Suppressor macrophage treated with lipopolysaccharide for 1 hour (primary cell): Measurements from ENCODE around the gene CLEC9A.

Experiments used
- DNase-seq, 3 donors: peaks; one replicate each; pipeline ENCODE4 v3.0.0-alpha.2; 2020 to 2022

Gene CLEC9A

DNA sequence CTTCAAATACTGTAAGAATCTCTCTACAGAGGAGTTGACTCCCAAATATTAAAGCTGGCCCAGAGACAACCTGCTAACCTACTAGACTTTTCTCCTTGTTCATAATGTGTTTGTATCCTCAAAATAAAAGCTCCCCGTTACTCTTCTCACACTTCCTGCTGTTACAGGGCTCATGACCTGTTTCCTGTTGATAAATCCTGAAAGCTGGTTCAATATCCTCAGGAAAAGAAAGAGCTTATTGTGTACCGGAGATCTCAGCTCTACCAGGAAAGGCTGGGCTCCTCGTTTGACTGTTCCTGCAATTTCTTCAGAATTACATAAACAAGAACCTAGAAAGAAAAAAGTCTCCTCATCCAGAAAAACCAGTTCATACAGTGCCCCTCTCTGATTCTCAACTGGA is 37.5 kb downstream of the CLEC9A start:
- DNase-seq = peak in 1 of 3 donors; percentile 25

DNA sequence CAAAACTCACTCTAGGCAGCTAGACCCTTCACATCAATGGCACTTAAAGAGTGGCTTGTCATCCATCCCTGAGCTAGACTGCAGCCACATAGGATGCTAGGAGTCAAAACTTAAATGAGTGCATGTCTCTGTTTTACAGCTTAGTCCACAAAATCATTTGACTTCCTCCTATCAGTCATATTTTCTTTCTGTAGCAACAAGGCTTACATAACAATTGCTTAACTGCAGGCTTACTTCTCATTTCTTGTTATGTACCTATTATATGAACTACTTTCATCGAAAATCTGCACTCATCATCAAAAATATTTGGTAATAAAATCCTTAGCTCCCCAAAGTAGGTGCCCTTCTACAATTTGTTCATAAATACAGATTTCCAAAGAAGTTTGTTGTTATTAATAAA is 38.2 kb downstream of the CLEC9A start:
- peak; percentile 58 to 88 (median 87) for DNase-seq

DNA sequence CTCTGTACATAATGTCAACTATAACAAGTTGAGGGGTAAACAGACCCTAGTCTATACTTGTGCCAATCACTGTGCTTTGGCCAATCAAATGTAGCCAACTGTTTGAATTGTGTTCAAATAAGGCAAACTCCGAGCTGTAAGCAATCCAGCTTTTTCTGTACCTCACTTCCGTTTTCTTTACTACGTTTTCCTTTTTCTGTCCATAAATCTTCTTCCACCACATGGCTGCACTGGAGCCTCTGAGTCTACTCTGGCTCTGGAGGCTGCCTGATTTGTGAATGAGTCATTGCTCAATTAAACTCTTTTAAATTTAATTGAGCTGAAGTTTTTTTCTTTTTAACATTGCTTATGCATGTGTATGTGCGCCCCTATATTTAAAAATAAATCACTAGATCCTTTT is 38.6 kb downstream of the CLEC9A start:
- peak; percentile 41 to 58 (median 58) for DNase-seq

- peak; percentile 33 to 56 (median 40) for DNase-seq
Measured at GRCh38 chr12:10069976-10070375, 39.5 kb downstream of the CLEC9A start.

GRCh38 chr12:10070380-10070779 is 39.9 kb downstream of the CLEC9A start:
- DNase-seq = no peak

DNA sequence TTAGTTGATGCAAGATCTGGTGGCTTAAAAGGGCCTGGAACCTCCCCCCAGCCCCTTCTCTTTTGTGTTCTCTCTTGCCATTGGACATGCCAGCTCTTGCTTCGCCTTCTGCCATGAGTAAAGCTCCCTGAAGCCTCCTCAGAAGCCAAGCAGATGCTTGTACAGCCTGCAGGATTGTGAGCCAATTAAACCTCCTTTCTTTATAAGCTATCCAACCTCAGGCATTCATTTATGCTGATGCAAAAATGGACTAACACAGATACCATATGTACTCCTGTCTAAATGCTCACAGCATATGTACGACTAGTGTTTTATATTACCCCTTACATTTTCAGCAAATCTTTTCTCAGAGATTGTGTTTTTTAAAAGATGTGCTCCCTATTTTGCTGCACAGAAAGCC is 41.6 kb downstream of the CLEC9A start:
- DNase-seq = no peak

- no peak for DNase-seq
Measured at GRCh38 chr12:10073261-10073660, 42.8 kb downstream of the CLEC9A start.

- no peak for DNase-seq
Measured at GRCh38 chr12:10075451-10075850, 45.0 kb downstream of the CLEC9A start.

DNA sequence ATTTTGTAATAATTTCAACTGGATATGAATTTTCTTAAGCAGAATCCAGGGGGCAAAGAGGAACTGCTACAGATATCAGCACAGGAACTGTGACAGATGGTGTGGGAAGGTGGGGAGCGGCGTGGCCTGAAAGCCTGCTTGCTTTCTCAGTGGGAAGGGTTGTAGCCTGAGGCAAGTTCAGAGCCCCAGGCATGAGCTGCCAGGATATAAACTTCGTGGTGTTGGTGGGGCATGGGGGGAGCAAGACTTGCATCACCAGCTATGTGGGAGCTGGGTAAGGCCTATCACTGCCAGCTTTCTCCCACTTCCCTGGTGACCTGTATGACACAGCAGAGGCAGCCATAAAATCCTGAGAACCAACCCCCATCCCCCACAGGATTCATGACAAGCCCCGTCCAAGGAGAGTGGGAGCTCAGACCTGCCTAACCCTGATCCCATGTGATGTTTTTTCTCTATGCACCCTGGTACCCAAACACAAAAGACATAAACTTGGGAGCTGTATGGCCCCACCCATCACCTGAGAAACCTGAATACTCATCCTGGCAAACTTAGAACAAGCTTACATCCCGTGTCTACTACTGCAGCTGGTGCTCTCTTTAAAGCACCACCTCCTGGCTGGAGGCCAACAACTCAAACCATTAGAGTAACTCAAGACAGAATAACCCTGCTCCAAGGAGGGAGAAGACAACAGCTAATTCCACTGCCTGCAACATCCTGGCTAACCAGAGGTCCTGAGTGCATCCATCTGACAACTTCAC is 51.8 kb downstream of the CLEC9A start:
- peak; percentile 26 to 38 (median 28) for DNase-seq

GRCh38 chr12:10084733-10085132 is 54.3 kb downstream of the CLEC9A start:
- DNase-seq = no peak

DNA sequence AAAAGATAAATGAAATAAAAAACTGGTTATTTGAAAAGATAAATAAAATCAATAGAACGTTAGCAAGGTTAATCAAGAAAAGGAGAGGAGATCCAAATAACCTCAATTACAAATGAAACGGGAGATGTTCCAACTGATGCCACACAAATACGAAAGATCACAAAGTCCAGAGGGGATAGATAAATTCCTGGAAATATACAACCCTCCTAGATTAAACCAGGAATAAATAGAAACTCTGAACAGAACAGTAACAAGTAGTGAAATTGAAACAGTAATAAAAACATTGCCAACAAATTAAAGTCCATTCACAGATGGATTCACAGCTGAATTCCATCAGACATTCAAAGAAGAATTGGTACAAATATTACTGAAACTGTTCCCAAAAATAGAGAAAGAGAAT is 55.9 kb downstream of the CLEC9A start:
- DNase-seq = no peak

DNA sequence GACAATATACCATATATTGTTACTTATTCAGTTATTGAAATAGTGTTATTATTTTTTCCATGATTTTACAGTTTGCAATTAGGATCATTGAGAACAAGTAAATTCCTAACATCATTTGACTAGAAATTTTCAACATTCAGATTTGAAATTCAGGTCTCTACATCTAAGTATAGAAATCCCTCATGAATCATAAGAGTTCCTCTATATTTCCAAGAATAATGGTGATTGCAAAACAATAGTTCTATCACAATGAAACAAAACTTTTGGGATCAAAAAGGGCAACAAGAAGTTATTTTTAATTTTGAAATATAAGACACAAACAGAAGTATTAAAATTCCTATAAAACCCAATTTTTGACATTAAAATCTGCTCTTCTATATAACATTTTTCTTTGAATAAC is 57.5 kb downstream of the CLEC9A start:
- peak in 2 of 3 donors; percentile 64 to 67 for DNase-seq

- DNase-seq = peak in 2 of 3 donors; percentile 37 to 47
Measured at GRCh38 chr12:10088955-10089900, 58.7 kb downstream of the CLEC9A start.

DNA sequence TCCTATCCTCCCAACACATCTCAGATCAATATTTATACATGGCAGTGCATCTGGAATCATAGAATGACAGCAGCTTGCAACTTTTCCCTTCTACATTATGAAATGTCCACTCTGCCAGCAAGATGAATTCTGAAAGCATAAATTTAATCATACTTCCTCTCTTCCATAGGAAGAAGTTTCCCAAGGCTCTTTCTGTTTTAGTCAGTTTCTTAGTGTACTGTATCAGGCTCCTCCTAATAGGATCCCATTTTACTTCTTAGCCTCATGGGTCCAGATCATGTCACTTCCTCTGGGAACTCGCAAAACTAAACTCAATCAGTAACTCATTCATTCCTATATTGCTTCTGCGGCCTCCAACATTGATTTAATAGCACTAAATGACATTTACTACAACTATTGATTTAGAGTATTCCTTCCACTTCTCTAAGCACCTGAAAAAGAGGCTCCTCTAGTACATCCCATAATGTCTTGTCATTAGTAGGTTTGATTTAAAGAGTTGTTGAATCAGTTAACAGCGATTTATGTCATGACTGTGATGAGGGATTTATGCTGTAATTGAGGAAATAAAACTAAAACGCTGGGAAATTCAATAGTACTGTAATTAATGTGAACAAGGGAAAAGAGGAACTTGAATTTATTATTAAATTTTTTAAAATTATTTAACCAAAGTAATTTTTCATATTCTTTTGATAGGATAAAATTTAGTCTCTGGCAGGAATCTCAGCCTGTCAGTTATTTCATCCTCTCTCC is 64.3 kb downstream of the CLEC9A start:
- DNase-seq = peak; percentile 68 to 91 (median 88)

DNA sequence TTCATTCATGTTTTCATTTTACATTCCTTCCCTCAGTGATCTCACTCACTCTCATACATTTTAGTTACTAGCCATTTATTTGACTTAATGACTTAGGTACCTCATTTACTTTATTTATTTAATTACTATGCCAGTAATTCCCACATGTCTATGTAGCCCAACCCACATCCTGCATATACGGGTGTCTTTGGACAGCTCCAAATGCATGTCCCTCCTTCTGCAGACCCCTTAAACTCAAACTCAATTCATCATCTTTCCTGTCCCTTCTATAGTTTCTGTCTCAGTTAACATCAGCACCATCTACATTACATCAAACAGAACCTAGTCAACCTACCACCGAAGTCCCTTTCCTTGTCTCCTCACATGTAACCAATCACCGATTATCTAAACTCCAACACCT is 65.5 kb downstream of the CLEC9A start:
- DNase-seq = no peak

GRCh38 chr12:10097521-10097920 is 67.0 kb downstream of the CLEC9A start:
- peak; percentile 24 to 78 (median 72) for DNase-seq

DNA sequence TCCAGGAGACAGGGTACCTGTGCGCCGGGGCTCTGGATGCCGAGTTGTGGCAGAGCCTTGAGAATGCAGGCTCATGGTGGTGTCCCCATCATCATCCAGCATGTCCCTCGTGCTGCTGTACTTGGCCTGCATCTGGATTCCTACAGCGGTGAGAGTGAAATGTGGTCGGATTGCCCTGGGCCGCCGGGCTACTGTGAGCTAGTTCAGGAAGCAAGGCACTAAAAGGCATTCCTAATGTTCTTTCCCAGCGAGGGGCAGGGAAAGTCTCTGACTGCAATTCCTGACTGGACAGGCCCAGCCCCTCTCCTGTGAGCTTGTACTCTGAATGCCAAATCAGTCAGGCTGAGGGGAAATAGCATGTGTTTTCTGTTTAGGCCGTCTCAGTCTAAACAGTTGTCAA is 68.3 kb downstream of the CLEC9A start, which contains the start of gene CLEC1A:
TSS of gene CLEC1A (minus strand) at position 195 of the 400 bp plus-strand sequence. CDS start at position 132, 63 bp downstream.
- no peak for DNase-seq

GRCh38 chr12:10101042-10101579 is 70.6 kb downstream of the CLEC9A start:
- no peak for DNase-seq

GRCh38 chr12:10101648-10102220 is 71.3 kb downstream of the CLEC9A start:
- no peak for DNase-seq

DNA sequence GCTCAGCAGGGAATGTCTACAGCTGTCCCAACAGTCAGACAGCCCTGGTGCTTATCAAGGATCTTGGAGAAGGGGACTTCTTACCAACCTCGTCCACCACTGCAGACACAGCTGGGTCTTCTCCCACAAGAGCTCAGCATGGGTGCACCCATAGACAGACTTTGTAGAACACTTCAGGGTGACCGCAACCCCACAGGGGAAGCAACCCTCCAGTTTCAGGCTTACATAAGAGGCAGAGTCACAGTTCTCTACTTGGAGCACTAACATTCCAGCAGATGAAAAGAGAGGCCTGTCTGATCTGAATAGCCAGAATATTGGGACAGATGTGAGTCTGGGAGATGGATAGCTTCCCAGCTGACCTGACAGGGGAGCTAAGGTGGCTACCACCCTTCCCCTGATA is 71.8 kb downstream of the CLEC9A start:
- DNase-seq = peak; percentile 58 to 69 (median 62)

GRCh38 chr12:10110256-10110844 is 79.9 kb downstream of the CLEC9A start:
- no peak for DNase-seq

DNA sequence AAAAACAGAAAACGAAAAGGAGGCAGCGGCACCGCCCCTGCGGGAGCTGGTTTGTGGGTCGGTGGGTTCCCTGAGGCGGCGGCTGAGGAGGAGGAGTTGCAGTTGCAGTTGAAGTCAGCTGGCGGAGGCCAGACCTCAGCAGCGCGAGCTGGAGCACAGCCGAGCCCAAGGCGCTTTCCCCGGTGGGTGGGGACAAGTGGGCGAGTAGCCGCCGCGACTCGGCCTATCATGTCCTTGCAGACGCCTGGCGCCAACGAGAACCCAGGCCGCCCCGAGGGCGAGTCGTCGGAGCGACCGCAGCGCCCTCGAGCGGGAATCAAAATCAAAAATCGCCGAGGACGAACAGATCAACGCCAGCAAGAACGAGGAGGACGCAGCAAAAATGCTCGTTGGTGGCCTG is 81.0 kb downstream of the CLEC9A start:
- no peak for DNase-seq
